Cardiac muscle cell (in vitro differentiated cells and primary cell): Measurements from ENCODE around the gene LHB. TPM values are rescaled to one million over a fixed set of nuclear protein-coding genes. Genes with fewer than 3 reads are reported as not detected.

ENCODE experiments used
- DNase-seq, 2 donors: peaks; one replicate each; pipeline versions ENCODE4 v3.0.0 to v3.0.0-alpha.2; 2010 to 2017; ENCODE audit warnings: low read depth in 1 of 2, low spot score in 1 of 2
- H3K27ac ChIP-seq: fragments of 200-600 bp; sonication (generic); 2 replicates; pipeline ENCODE4 v1.5.1; 2016
- H3K27me3 ChIP-seq: fragments of 200-600 bp; sonication (generic); 2 replicates; pipeline ENCODE4 v1.6.0; 2016; ENCODE audit warnings: control low read depth
- H3K36me3 ChIP-seq: fragments of 200-600 bp; sonication (generic); 2 replicates; pipeline ENCODE4 v1.5.1; 2016; ENCODE audit warnings: control low read depth
- H3K4me1 ChIP-seq: fragments of 200-600 bp; sonication (generic); 2 replicates; pipeline ENCODE4 v1.8.1; 2017; ENCODE audit warnings: low read depth, mild to moderate bottlenecking, mixed run types
- H3K4me3 ChIP-seq: fragments of 200-600 bp; sonication (generic); 2 replicates; pipeline ENCODE4 v1.5.1; 2016; ENCODE audit warnings: mild to moderate bottlenecking
- H3K9me3 ChIP-seq: fragments of 200-600 bp; sonication (generic); 2 replicates; pipeline ENCODE4 v1.5.1; 2017; ENCODE audit warnings: low read depth, mild to moderate bottlenecking, control low read depth
- polyA plus RNA-seq: library from polyadenylated mRNA; unstranded; fragments of >200 nt; fragmentation: Nextera tagmentation; extraction: Ambion mirVana; gene quantifications from 2 replicates; pipeline ENCODE4 v1.2.1, GENCODE V29; 2016
- total RNA-seq: library from RNA; depleted of rRNA; stranded (reverse); fragments of >200 nt; gene quantifications from 2 replicates; pipeline ENCODE4 v1.2.3, GENCODE V29; 2016
- TF ChIP-seq, protein P1 (sequence below): IDR thresholded peaks from 2 replicates; pipeline ENCODE4 v1.5.1; 2012; ENCODE audit warnings: low read depth, mild to moderate bottlenecking, low read length

LHB gene
- total and polyA plus RNA-seq, 2 experiments from 2014 or later, result 1.8 TPM; not detected in 1

DNA sequence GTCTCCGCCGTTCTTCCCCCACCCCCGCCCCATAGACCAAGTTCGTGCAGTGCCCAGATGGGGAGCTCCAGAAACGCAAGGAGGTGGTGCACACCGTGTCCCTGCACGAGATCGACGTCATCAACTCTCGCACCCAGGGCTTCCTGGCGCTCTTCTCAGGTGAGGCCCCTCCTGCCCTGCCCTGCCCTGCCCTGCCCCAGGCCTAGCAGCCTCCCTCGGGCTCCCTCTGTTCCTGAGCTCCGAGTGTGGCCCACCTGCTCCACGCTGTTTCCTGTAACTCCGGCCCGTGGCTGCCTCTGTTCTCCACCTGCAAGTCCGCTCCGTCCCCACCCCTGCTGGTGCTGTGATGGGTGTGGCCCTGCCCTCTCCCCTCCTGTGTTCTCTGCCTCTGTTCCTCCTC is 6.4 kb downstream of the LHB start:
- TF ChIP-seq, protein P1, sequence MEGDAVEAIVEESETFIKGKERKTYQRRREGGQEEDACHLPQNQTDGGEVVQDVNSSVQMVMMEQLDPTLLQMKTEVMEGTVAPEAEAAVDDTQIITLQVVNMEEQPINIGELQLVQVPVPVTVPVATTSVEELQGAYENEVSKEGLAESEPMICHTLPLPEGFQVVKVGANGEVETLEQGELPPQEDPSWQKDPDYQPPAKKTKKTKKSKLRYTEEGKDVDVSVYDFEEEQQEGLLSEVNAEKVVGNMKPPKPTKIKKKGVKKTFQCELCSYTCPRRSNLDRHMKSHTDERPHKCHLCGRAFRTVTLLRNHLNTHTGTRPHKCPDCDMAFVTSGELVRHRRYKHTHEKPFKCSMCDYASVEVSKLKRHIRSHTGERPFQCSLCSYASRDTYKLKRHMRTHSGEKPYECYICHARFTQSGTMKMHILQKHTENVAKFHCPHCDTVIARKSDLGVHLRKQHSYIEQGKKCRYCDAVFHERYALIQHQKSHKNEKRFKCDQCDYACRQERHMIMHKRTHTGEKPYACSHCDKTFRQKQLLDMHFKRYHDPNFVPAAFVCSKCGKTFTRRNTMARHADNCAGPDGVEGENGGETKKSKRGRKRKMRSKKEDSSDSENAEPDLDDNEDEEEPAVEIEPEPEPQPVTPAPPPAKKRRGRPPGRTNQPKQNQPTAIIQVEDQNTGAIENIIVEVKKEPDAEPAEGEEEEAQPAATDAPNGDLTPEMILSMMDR, result no peak

GRCh38 chr19:49009828-49010227 is 7.1 kb downstream of the LHB start:
- Histone ChIP-seq H3K9me3 (no peaks in the 10 kb centered on the region), H3K4me3 (no peak overlapping the region), H3K4me1 (no peaks in the 10 kb centered on the region), H3K27me3 (no peaks in the 10 kb centered on the region), H3K27ac (no peak overlapping the region), H3K36me3 (peaks cover 13% of the 10 kb centered on the region)
- DNase-seq, result no peak
- TF ChIP-seq, protein P1, result no peak

More for the DNA sequence above, 6.4 kb downstream of the LHB start:
- DNase-seq, result no peak
- H3K4me1 ChIP-seq, result no peaks in the 10 kb centered on the region
- H3K4me3 ChIP-seq, result no peak overlapping the region
- H3K9me3 ChIP-seq, result no peaks in the 10 kb centered on the region
- no peaks in the 10 kb centered on the region for H3K27me3 ChIP-seq
- no peak overlapping the region for H3K27ac ChIP-seq
- peaks cover 17% of the 10 kb centered on the region for H3K36me3 ChIP-seq

GRCh38 chr19:49006905-49007304 is 10.0 kb downstream of the LHB start:
- Histone ChIP-seq H3K27ac (no peak overlapping the region), H3K27me3 (no peaks in the 10 kb centered on the region), H3K4me1 (no peaks in the 10 kb centered on the region), H3K4me3 (no peak overlapping the region), H3K36me3 (peaks cover 18% of the 10 kb centered on the region), H3K9me3 (no peaks in the 10 kb centered on the region)
- no peak for DNase-seq
- TF ChIP-seq, protein P1, result no peak

DNA sequence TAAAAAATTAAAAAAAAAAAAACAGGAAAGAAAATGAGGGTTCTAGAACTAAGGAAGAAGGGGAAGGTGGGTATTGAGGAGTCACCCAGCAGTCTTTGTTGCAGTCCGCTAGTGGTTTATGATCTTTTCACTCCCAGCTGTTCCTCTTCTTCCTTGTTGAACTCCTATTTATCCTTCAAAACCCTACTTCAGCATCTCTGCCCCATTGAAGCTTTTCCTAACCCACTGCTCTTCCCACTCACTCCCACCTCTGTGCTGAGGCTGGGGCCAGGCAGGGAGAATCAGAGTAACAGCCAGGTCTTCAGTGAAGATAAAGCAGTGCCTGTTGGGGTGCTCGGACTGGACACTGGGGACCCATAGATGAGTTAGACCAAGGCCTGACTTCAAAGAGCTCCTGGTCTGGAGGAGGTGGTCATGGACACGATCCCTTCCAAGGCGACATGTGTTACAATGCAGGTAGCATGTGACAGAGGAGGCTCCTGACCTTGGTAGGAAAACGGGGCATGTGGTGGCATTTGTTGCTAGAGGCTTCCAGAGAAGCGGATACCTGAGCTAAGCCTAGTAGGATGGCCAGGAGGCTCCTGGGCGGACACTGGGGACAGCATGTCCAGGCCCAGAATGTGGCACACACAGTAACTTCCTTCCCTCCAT is 11.8 kb downstream of the LHB start:
- no peaks in the 10 kb centered on the region for H3K27me3 ChIP-seq
- no peaks in the 10 kb centered on the region for H3K4me1 ChIP-seq
- H3K27ac ChIP-seq, result no peak overlapping the region
- peaks cover 13% of the 10 kb centered on the region for H3K36me3 ChIP-seq
- H3K9me3 ChIP-seq, result no peaks in the 10 kb centered on the region
- no peak overlapping the region for H3K4me3 ChIP-seq
- DNase-seq, result no peak
- TF ChIP-seq, protein P1, result no peak

DNA sequence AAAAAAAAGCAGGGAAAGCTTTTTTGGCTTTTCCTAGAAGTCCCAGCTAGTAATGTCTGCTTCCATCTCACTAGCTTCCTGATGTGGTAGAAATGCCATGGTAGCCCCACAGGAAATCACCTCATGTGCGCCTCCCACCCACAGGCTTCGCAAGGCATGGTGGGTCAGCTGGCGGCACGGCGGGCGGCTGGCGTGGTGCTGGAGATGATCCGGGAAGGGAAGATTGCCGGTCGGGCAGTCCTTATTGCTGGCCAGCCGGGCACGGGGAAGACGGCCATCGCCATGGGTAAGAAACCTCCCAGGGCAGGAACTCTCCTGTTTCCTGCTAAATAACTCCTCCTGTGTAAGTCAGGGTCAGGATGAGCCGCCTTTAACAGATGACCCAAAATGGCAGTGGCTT is 12.8 kb downstream of the LHB start:
- no peaks in the 10 kb centered on the region for H3K4me1 ChIP-seq
- H3K27ac ChIP-seq, result no peak overlapping the region
- no peaks in the 10 kb centered on the region for H3K27me3 ChIP-seq
- H3K4me3 ChIP-seq, result no peak overlapping the region
- H3K9me3 ChIP-seq, result no peaks in the 10 kb centered on the region
- H3K36me3 ChIP-seq, result peaks cover 12% of the 10 kb centered on the region
- DNase-seq, result no peak
- TF ChIP-seq, protein P1, result no peak
